Activated CD8-positive, alpha-beta memory T cell treated with anti-CD3 and anti-CD28 coated beads for 4 hours (primary cell): ENCODE measurements around the gene MAPK9.
"Not testable (repeated sequence)": the region's sequence is repeated elsewhere in the genome, so short reads cannot be mapped to it uniquely, and the experiment has no call there.

Experiments
- DNase-seq, 2 donors: peaks; one replicate each; pipeline ENCODE4 v3.0.0-alpha.2; 2020; ENCODE audit warnings: low read depth in 2 of 2

The MAPK9 gene

DNA sequence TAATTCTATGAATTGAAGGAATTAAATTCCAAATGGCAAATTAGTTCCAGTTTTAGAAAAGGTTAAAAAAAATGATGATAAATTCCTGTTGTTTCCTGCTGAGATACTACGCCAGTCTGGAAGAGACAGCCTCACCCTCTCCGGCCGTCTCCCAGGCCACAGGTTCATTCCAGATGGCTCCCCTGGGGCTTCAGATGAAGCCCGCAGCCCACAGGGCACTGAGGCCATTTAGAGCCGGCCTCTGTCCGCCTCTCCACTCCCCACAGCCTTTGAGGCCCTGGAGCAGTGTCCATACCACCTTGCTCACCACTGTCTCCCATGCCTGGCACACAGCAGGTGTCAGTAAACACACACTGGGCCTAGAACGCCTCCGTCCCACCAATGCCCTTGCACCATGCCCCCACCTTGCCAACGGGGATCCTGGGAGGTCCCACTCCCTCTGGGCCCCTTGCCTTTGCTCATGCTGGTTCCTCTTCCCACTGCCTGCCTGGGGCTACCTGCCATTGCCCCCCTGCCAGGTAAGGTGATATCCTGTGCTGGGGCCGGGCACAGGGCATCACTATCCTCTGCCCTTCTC lies 35.2 kb upstream of the MAPK9 start:
- no peak for DNase-seq

DNA sequence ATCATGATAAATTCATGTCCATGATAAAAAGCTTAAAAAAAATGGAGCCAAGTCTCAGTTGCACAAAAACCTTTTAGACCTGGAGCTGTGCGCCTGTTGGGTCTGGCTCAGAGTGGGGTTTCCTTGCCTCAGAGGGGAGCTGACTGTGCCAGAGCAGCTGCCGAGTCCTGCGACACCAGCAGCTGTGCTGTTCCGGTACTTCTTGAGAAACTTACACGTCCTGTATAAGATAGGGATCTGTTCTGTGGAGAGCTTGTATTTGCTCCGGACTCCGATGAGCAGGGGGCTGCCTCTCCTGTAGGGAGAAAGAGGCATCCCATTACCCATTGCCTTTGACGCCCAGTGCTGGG lies 32.7 kb upstream of the MAPK9 start:
- DNase-seq, result no peak

DNA sequence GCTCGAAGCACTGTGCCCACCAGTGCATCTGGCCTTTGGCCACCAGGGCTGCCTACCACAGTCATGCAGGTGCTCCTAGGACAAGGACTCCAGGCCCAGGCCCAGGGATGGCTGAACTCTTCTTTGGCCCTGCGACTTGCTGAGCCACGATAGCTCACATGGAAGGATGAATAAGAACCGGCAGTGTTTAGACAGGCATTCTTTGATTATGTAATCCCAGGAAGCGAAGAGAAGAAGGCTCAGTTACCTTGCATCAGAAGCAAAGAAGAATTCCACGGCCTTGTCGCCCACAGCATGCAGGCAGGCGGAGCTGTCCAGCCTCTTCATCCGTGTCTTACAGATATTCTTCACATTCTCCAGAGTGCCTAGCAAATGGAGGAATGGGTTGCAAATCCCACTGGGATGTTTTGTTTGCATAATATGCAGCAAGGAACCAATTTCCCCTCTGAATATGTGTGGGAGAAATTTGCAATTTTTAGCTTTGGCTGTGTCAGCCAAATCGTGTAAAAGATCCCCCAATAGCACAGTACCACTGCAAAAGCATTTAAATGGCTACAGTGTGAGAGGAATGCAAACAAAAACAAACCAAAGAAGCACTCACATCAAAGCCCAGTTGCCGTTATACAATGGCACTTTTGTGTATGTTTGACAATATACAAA lies 32.2 kb upstream of the MAPK9 start:
- DNase-seq, result no peak

DNA sequence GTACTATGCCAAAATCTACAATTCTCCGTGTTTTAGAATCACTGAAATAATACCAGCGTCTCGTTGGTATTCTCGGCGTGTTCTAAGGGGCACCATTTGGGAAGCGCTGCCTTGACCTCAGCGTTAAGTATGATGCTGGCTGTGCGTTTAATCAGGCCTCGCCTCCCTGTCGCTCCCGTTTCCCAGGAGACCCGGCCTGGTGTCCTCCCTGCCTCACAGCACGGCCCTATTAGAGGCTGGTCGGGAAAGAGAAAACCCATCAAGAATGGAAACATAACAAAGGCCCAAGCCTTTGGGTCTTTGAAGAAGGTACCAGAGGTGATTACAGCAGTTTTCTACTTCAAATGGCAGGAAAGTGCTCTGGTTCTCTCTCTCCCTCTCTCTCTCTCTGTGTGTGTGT lies 31.3 kb upstream of the MAPK9 start:
- DNase-seq, result no peak

DNA sequence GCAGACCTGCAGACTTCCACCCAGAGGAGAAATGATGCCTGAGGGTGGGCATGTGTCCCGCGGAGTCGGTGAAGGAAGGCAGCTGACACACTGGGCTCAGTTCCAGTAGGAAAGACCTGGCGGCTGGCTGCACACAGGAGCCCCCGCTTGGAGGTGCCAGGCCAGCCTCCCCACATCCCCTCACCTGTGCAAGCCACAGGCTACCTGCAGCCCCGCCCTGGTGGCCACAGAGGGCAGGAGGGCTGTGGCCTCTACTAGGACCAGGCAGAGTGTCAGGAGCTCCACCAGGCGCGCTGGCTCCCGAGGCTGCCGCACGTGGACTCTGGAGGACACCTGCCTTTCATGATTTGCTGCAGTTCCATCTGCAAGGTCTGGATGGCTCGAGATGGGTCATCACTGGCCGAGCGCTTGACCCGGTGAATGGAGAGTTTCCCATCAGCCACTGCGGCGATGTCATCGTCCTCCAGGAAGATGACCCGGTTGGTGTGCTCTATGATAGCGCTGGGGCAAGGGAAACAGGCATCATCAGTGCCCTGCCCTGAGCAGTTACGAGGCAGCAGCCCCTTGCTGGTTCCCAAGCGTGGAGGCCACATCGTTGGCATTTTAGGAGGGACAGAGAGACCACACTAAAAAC lies 26.7 kb upstream of the MAPK9 start:
- no peak for DNase-seq

DNA sequence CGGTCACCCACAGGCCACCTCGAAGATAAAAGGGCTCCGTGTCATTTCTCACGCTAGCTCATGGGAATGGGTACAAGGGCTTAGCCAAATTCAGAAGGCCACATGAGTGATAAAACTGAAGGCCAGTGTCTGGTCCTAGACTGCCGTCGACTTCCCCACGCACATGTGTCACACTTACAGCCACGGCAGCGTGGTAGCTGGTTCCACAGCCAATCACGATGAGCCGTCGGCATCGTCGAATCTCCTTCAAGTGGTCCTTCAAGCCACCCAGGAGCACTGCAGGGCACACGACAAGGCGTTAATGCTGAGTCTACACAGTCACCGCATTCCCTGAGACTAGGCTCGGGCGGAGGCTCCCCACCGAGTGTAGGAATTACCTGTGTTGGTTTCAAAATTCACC lies 24.7 kb upstream of the MAPK9 start:
- DNase-seq, result no peak

DNA sequence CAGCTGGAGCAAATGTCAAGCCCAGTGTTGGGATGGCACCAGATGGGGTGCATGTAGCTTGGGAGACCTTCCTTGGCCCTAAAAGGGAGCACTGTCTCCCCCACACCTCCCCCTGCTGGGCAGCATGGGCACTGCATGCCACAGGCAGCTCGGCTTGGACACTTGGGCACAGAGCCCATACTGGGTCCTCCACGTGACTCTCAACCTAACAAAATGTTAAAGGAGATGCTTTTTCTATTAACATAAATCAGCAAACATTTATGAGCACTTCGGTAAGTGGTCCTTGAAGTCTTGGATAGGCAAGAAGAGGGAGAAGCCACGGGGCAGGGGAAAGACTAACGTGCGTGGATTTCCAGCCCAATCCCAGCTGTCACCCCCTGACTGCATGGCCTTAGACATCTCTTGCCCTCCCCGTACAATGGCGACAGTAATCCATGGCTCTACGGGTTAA lies 23.9 kb upstream of the MAPK9 start:
- DNase-seq, result peak; percentile 52 to 53

DNA sequence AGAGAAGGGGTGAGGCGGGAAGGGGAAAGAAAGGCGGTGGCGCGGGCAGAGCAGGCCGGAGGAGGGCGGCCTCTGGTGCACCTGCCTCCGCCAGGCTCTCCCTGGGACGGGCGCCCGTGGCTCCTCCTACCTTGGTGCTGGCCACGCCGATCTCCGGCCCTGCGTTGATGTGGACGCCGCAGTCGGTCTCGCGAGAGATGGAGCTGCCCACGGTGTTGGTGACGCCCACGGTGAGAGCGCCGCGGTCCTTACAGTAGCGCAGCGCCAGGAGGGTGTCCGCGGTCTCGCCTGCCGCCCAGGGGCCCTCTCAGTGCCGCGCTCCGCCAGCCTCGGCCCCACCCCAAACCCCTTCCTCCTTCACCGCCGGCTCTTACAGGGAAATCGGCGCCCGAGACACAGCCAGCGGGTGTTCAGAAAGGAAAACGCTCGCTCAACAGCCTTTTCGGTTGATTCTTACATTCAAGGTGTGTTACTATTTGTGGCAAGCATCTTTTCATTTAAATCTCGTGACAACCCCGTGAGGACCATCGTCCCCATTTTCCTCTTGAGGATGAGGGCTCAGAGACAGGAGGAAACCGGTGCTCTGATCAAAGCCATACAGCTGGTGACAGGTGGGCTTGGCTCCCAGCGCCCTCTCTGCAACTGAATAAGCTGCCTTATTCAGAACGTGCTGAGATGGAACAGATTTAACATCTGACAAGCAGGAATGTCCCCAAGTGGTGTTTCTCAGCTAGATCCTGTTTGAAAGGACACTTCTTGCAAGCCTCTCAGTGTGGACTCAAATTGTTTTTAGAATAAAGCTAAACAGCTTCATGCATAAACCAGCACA lies 22.0 kb upstream of the MAPK9 start:
- DNase-seq, result peak in 1 of 2 donors; percentile 55

DNA sequence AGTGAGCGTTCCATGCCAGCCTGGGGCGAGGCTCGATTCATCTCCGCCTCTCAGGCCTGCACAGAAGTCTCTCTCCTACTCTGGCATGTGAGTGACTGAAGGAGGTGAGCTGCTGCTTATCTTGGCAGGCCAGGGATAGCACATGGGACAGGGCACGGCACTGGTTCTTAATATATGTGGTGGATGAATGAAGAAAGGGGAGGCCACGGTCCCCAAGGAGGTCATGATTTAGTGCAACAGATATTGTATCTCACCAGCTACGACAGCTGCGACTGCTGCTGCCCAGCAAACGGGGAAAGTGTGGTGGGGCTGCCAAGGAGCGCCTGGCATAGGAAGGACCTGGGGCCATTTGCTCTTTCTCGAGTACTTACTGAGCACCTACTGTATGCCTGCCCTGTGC lies 19.3 kb upstream of the MAPK9 start:
- no peak for DNase-seq

DNA sequence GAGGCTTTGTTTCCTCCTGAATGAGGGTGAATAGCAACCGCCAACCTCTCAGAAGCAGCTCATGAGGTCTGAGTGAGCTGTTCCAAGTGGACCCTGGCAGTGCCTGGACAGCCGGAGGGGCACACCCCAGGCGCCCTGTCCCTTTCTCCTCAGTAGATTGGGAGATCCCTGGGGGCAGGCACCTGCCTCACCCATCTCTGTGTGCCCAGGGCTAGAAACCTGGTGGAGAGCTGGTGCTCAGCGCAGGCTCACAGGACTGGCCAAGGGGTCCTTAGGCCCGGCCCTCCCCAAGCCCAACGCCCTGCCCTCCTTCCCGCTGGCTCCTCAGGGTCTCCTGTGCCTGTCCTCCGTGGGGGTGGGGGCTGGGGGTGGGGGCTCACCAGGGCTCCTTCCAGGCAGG lies 14.9 kb upstream of the MAPK9 start:
- DNase-seq, result no peak

DNA sequence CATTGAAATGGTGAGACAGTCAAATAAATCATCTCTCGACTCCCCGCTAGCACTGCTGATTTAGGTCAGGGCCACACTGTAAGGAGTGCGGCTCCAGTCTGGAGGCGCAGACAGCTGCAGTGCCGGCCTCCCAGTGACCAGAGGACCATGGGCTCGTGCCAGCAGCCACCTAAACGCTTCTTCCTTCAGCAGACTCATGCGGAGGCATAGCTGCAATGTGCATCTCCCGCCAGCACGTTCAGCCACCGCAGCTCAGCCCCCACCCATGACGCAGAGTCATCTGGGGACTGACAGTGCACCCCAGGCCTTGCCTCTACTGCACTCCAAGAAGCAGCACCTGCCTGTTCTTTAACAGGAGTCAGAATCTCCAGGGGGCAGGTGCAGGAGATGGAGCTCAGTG lies 13.6 kb upstream of the MAPK9 start:
- no peak for DNase-seq

DNA sequence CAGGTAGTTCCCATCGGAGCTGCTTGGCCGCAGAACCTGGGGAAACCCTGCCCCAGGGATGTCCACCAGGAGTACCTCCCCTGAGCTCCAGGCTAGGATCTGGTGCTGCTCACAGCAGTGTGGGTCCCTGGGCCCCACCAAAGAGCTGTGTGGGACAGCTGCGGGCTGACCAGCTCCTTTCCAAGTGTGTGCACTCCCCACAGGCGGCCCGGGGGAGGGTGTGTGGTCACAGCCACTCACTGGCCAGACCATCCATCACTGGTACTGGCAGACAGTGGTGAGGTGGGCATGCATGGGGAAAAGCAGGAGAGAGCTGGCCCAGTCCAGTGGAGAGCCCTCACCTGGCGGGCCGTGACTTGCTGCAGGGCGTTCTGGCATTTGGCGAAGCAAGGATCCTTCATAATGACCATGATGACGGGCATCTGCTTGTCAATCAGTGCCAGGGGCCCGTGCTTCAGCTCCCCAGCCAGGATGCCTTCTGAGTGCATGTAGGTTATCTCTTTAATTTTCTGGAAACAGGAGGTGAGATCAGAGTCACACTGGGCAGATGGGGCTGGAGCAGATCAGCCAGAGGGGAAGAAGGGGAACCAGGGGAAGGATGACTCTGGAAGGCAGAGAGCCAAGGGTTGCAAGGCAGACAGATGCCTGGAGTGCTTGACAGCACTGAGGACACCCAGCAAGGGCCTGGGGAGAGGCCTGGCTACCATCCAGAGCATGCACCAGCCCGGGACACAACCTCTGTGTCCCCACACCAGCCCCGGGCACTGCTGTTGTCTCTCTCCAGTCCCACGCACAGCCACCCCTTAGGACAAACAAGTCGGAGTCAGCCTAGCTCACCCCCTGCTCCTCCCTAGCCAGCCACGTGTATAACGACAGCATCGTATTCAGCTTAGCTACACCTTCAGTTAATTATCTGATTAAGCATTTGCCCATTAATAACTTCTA lies 12.8 kb upstream of the MAPK9 start:
- DNase-seq, result no peak

DNA sequence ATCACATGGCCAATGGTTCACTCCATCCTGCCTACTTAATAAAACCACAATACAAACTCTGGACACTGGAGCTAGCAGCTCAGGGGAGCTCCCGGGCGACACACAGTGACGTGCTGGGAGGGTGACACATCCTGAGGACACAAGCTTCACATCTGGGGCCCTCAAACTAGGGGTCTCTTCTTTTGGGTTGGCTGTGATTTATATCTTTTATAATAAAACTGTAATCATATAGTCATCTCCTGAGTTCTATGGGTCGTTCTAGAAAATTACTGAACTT lies 12.1 kb upstream of the MAPK9 start:
- DNase-seq, result no peak

DNA sequence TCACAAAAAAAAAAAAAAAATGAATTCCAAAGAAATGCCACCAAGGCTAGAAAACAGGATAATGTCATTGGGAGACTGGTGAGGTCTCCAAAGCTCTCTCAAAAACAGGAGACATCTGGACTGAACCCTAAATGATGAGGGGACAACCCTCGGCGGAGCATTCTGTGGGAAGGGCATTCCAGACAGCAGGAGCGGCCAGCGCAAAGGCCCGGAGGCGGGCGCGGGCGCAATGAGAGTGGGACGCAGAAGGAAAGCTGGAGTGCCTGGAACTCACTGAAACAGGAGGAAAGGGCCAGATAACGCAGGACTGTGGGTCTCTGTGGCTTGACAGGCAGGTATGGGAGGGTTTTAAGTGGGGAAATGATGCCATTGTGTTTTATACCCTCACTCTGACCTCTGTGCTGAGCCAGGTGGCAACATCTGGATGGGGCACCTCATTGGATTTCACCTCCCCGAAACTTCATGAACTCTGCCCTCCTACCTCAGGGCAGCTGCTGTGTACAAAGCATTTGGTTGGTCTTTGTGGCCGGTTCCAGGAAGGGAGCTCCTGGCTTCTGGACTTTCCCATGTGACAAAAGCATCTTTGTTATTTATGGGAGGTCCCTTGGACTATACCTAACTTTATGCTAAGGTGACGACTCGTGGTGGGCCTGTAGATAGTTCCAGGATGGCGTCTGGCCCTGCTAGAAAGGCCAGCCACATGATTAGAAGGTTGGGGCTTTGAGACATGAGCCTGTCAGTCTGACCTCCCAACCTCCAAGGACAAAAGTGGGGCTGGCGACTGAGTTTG lies 11.5 kb upstream of the MAPK9 start:
- no peak for DNase-seq

DNA sequence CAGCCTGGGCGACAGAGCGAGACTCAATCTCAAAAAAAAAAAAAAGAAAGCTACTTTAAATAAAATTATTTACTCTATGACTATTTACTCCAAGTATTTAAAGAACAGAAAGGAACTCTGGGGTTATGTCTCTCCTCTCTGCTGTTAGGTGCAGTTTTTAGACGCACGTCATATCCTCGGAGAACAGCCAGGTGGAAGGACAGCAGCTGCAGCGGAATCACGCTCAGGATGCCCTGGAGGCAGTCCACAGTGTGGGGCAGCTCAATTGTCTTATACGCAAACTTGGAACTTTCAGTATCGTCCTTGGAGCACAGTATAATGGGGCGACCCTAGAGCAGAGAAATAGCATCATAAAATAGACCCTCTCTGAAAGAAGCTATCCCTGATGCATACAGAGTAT lies 10.4 kb upstream of the MAPK9 start:
- no peak for DNase-seq

DNA sequence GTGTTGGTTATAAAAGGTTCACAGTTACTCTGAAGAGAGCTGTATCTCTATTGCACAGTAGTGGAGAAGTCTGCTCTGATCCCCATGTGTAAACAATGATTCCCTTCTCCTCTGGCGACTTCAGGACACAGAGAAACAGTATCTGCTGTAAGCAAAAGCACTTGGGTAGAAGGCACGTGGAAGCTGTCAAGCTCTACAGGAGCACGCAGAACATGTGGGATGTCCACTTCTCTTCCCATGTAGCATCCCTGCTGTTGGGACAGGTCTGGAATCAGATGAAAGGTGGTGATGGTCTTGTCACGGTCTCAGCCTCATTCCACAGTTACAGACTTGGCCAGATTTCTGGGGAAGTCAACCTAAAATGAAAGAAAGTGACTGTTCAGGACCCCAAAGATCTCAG lies 9.4 kb upstream of the MAPK9 start:
- no peak for DNase-seq

DNA sequence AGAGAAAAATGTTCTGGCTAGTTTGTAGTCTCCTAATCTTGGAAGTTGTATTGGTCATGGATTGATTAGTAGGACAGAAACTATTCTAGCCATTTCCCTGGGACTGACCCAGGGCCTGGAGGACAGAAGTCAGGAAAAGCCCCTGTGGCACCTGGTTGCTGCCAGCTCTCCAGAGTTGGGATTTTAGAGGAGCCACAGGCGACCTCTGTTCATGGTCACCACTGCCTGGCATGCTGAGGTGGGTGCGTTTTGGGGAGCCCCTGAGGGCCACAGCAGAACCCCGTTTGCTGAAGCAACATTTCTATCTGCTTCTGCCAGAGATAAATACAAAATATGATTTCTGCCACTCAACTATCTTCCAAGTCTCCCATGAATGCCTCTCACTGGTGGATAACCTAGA lies 7.6 kb upstream of the MAPK9 start:
- no peak for DNase-seq

DNA sequence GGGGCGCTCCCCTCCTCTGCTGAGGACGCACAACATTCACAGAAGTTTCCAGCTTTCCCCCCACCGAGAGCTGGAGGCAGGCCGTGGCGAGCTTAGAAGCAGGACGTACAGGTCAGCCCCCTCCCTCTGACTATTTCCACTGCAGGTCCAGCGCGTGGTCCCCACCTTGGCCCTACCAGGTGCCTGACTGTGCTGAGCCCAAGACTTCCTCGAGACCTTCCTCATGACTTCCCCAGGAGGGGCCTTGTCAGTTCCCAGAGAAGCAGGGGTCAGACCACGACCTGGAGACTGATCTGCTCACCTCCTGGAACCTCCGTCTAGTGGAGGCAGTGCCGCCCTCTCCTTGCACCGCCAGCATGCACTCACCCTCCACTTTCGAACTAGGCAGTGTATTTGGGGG lies 7.1 kb upstream of the MAPK9 start:
- DNase-seq, result not testable (repeated sequence)

DNA sequence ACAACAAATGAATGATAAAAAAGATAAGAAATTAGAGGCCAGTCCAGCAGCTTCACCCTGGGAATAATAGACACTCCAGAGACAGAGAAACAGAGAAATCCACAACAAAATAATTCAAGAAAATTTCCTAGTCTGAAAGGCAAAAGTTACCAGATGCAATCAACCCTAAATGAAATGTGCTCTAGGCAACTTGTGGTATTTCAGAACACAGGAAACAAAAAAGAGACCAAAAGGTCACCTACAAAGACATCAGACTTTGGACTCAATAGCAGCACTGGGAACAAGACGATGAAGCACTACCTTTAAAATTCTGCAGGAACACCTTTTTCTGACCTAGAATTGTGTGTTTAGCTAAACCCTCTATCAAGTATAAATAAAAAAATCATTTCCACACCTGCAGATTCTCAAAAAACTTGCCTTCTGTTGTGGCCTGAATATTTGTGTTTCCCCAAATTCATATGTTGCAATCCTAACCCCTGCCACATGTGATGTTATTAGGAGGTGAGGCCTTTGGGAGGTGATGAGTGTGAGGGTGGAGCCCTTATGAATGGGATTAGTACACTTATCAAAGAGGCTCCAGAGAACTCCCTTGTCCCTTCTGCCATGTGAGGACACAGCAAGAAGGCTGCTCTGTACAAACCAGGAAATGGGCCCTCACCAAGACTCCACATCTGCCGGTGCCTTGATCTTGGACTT lies 5.9 kb upstream of the MAPK9 start:
- no peak for DNase-seq

DNA sequence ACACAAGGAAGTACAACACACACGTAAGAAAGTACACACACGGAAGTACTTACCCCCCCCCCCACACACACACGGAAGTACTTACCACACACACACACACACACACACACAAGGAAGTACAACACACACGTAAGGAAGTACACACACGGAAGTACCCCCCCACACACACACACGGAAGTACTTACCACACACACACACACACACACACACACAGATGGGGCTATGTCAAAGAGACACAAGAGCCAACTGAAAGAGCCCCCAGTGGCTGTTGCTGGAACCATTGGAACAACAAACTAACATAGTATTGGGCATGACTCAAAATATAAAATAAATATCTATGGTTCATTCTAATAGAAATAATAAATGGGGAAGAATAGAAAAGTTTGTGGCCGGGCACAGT lies 4.9 kb upstream of the MAPK9 start:
- DNase-seq, result no peak
